DMS53 treated with DMSO at 0.1 percent for 48 hours (cell line): ENCODE results near the gene NT5C3B.
A peak's percentile ranks its signal among the peaks of the same experiment; 100 is the strongest.
"Not testable (repeated sequence)": the region's sequence is repeated elsewhere in the genome, so short reads cannot be mapped to it uniquely, and the experiment has no call there.

ENCODE experiments used
- DNase-seq: peaks from one replicate; lab custom pipeline; 2025; ENCODE audit not compliant: unreplicated experiment; lab: John Stamatoyannopoulos, UW

The NT5C3B gene

DNA sequence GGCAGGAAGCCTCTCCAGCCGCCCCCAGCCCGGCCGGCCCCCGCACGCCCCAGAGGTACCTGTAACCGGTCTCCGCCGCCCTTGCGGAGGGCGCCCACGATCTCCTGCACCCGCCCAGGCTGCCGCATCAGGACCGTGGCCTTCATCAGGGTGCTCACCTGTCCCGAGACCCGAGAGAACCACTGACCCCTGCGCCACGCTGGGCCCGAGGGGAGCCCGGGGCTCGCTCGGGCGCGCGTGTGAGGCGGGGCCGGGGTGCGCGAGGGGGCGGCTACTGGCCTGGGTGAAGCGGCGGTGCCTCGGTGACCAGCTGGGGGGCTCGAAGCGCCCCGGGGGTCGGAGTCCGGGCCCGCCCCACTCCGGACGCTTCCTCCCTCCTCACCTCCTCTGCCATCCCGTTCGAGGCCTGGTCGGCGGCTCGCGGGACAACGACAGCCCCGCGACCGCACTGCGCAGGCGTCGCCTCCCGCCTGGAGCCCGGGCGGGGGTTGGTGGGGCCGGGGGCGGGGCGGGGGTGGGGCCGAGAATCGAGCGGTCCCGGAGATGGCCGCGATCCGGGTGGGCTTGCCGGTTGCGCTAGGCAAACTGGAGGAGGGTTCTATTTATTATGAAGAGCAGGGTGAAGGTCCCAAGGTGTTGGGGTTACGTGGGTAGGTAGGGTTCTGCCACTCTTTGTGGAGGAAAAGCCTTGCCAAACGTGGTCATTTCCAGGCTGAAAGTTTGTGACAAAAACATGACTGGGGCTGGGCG is at the start of gene NT5C3B:
NT5C3B (minus strand) TSS at position 433 of the 750 bp plus-strand sequence; CDS start at position 394, 39 bp downstream.
- no peak for DNase-seq

DNA sequence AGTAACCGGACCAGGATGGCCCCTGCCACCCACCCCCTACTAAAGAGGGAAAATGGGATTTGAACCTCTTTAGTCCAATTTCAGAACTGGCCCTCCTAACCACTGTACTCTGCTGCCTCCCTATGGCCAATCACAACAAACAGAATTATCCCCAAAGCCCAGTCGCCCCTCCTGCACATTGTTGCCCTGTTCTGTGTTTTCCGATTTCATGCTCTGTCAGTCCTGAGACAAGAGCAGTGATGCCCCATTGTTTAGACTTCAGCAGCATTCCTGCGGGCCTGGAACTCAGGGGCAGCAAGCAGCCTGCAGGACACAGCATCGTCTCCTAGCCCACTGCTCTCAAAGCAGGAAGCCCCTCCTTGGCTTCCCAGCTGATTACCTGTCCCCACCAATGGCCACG is 49.7 kb upstream of the NT5C3B start:
- no peak for DNase-seq

DNA sequence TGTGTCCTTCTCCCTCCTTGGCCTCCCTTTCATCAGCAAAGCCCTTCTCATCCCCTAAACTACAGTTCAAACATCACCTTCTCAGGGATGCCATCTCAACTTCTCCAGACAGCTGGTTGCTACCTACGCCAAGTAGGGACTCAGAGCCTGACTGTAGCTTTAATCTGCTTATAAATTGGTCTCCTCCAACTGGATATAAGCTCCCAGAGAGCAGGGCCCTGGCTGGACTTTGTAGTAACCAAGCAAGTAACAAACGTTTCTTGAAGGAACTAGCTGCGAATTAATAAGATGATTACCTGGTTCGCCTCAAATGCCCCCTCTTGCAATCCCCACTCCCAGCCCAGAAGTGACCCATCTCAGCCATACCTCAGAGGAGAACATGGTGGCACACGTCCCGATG is 46.7 kb upstream of the NT5C3B start:
- no peak for DNase-seq

DNA sequence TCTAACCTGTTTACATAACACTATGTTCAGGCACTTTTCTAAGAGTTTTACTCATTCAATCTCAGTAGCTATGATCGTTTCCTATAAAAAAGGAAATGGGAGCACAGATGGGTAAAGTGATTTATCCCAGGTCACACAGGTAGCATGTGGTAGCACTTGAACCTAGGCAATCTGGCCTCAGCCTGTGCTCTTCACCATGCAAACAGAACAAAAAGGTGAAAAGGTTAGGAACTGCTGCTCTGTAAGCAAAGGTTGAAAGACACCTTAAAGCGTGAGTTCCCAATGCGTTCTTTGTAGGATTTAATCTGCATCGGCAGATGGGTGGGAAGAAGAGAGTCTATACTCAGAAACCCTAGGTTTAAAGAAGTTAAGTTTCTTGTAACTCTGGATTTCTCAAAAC is 44.1 kb upstream of the NT5C3B start:
- DNase-seq, result no peak

DNA sequence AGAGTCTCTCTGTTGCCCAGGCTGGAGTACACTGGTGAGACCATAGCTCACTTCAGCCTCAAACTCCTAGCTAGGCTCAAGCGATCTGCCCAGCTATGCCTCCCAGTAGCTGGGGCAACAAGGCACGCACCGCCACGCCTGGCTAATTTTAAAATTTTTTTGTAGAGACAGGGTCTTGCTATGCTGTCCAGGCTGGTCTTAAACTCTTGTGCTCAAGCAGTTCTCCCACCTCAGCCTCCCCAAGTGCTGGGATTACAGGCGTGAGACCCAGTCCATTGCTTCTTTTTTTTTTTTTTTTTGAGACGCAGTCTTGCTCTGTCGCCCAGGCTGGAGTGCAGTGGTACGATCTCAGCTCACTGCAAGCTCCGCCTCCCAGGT is 38.2 kb upstream of the NT5C3B start:
- DNase-seq, result not testable (repeated sequence)

DNA sequence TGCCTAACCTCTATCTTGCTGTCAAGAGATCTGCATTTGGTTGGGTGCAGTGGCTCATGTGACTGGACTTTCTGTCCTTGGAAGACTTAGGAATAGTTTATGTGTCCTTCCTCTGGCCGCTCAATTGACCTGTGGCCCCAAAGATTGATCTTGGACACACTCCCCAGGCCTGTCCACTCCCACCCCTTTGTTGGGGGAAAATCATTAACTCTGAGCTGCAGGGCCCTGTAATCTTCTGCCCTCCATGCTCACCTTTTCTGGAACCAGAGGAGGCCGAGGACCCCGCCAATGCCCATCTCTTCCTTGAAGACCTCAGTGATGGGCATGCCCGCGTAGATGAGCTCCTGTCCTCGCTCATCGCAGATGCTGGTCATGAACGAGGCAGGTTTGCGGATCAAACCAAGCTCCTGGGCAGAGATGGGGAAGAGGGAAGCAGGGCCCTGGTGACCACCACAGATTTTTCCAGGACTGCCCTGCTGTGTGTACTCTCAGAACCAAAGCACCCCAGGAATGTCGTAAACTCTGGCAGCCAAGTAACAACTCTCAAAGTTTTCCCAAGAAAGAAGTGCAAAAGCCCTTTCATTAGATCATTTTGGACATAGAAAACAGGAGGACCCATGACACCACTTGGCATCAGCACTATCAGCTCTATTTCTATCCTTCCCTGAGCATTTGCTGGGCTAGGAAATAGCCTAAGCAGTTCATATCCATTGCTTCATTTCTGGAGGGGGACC is 37.7 kb upstream of the NT5C3B start:
- DNase-seq, result no peak

DNA sequence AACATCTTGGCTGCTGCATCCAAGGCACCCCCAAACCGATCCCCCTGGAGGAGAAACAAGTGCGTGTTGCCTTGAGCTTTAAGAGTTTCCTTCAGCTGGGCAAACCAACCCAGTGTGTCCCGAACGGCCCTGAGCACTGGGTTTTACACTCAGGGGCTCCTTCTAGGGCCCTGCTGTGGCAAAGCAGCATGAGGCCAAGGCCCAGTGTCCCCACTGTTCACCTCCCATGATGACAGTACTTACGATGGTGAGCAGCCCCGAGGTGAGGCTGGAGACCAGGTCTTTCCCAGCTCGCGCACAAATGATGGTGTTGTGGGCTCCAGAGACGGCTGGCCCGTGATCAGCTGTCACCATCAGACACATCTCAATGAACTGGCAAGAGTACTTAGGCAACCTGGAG is 35.8 kb upstream of the NT5C3B start:
- DNase-seq, result no peak

DNA sequence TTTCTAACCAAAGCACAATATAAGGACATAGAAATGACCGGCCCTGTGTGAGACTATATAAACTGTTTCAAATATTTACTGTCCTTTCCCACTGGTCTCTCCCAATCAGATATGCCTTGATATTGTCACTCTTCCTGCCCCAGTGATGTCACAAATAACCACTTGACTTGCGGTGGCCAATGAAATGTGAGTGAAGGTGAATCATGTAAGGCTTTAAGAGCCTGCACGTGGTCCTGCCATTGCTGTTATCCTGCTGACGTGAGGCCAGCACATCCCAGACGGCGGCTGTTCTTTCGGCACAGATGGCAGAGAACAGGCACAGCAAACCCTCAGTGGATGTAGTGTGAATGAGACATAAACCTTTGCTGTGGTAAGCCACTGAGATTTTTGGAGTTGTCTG is 34.6 kb upstream of the NT5C3B start:
- peak; percentile 15 for DNase-seq

DNA sequence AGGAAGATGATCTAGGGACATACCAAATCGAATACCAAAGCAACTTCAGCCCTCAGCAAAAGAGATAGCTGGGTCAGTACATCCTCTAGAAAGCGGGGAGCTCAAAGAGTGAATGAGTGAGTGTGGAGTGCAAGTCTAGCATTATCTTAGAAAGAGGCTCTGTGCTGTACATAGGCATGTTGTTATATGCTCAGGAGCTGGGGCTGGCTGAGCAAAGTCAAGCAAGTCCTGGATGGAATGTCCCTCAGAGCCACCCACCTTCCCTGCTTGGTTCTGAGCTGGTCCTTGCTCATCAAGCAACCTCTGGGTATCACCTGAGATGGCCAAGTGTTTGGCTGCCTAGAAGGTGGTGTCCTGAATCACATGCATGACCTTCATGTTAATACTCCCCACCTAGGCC is 34.1 kb upstream of the NT5C3B start:
- no peak for DNase-seq

DNA sequence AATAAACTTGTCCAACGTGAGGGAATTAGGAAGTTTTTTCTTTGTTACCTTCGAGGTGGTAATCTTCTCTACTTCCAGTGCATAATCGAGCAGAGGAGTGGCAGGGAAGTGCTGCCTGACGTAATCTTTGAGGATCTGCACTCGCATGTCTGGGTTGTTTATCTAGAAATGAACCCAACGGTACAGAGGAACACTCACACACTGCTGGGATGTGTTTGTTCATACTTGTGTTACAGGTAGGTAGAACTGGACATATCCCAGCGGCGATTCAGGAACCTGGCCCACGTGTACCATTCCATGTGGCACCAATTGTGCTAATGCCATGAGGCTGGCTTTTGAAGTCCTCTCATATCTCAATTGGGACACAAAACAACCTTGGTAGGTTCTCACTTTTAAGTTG is 33.4 kb upstream of the NT5C3B start:
- DNase-seq, result no peak

DNA sequence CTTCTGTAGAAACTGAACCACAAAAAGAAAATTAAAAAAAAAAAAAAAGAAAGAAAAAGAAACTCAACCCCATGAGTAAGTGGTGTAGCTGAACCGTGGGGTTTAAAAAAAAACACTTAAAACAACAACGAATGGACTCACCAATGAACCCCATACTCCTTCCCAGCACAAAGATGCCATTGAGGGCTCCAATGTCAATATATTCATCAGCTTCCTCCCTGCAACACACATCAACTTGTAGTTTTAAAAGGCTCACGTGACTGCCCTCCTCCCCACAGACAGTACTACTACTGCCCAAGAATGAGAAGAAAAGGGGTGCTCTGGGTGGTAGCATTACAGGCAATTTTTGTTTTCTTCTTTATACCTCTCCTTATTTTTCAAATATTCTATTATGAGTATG is 32.5 kb upstream of the NT5C3B start:
- DNase-seq, result no peak

DNA sequence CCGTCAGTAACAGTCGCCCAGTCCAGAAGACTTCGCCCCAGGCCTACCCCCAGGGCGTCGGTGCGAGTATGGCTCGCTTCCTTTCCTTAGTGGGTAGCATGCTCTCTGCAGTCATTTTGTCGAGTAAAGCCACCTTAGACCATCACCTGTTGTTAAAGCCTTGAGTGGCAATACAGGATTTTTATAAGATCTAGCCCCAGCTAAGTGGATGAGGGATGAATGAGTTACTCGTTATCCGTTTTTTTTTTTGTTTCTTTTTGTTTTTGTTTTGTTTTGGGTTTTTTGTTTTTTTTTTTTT is 29.5 kb upstream of the NT5C3B start:
- DNase-seq, result no peak

DNA sequence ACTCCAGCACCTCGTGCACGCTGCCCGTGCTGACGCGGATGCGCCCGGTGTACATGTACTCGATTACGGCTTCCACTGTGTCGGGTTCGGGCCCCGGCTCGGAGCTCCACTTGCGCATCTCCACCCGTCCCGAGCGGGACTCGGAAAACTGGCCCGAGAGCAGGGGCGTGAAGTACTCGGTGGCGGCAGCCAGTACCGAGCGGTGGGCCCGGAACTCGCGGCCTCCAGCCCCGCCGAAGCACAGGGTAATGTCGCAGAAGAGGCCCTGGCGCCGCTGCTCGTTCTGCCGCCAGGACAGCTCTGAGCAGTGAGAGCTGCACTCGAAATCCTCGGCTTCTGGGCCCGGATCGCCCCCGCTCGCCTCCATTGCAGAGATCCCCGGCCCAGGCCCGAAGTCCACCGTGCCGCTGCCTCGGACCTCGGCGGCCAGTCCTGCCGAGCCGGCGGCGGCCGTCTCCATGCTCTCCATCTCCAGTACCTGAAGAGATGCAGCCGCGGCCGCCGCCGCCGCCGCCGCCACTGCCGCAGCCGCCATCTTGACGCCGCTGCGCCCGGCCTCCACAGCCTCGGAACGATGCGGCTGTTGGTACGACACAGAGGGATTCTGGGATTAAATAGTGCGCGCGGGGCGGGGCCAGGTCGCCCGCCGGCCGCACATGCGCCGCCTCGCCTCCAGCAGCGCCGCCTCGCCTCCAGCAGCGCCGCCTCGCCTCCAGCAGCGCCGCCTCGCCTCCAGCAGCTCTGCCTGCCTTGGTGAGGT is 29.0 kb upstream of the NT5C3B start, which contains the start of gene KLHL11:
KLHL11 (minus strand) TSS at position 588 of the 760 bp plus-strand sequence; CDS start at position 535, 53 bp downstream.
- peak; percentile 59 for DNase-seq

DNA sequence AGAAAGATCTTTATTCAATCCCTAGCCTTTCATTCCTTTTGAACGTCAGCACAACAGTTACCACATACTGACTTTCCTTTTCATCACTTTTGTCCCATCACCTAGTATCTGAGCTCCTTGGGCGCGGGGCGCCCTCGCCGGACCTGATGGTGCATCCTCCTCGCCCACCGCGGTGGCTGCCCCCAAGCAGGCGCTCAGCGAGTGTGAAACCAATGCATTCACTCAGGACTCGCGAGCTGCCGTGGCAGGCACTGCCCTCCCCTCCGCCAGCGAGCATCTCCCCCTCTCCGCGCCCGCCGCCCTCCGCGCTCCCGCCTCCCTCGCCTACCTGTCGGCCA is 28.4 kb upstream of the NT5C3B start:
- DNase-seq, result no peak

DNA sequence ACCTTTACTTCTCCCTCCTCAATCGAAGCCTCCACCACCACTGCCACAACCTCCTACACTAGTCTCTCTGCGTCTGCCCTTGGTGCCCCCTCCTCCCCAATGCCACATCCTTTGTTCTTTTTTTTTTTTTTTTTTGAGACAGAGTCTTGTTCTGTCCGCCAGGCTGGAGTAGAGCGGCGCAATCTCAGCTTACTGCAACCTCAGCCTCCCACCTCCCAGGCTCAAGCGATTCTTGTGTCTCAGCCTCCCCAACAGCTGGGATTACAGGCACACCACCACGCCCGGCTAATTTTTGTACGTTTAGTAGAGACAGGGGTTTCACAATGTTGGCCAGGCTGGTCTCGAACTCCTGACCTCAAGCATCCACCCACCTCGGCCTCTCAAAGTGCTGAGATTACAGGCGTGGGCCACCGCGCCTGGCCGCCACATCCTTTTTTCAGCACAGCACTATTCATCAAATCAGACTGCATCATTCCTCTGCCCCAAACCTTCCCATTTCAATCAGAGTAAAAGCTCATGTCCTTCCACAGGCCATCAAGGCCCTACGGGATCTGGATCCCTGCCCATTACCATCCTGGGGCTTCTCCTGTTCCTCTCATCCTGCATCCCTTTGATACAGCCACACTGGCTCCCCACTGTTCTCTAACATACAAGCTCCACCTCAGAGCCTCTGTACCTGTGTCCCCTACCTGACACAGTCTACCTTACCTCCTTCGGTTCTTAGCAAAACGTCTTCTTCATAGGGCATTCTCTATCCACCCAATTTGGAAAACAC is 27.2 kb upstream of the NT5C3B start:
- DNase-seq, result no peak

DNA sequence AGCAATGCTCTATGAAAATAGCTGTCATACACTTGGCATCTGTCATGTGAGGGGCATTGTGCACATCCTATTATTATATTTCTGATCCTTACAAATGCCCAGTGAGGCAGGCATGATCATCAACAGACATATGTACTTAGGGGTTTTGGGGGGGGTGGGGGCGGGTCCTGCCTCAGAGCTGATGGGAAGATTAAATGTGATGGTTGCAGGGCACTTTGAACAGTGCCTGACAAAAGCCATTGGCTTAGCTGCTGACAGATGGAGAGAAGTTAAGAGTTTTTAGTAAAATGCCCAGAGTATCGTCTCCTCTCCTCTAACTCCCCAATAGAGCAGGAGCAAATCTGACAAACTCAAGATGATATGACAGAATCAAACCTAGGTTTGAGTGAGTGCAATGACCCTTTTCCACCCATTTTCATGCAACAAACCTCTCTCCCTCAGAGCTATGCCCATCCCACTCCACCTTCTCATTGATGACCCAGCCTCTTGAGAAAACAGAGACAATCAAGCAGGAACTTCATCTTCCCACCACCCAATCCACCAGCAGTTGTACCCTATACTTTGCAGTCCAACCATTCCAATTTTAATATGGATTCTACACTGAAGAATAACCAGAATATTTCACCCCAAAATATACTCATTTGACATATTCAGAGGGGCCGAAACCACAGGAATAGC is 24.4 kb upstream of the NT5C3B start:
- no peak for DNase-seq

DNA sequence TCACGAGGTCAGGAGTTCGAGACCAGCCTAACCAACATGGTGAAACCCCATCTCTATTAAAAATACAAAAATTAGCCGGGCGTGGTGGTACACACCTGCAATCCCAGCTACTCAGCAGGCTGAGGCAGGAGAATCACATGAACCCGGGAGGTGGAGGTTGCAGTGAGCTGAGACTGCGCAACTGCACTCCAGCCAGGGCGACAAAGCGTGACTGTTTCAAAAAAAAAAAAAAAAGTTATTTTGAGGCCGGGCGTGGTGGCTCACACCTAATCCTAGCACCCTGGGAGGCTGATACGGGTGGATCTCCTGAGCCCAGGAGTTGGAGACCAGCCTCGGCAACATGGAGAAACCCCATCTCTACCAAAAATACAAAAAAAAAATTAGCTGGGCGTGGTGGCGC is 15.3 kb upstream of the NT5C3B start:
- DNase-seq, result not testable (repeated sequence)

DNA sequence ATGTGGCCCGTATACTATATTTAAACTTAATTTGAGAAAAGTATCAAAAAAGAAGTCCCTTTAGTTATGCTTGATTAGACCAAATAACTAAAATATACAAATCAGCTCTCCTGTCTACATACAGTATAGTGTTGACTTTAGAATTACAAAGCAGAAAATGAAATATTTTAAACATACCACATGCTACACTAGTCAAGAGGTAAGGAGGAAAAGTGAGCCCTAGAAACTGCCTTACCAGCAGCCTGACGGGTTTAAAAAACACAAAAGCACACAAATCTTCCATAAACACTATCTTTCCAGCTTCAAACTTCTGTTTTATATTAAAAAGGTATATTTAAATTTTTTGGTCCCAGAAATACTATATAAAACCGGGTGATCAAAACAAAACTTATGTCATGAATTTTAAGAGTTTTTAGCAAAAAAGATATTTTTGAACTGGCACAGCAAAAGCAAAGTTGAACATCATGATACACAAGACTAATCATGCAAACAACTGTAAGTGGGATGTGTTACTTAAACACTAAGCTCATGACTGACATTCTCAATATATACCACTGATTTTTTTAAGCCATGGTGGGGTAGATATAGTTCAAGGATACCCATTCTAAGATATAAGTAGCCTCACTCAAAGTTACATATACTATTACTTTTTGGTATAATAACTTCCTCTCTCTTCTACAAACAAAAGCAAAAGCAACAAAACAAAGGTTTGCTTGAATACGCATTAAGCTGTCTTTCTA is 13.4 kb upstream of the NT5C3B start:
- DNase-seq, result no peak

DNA sequence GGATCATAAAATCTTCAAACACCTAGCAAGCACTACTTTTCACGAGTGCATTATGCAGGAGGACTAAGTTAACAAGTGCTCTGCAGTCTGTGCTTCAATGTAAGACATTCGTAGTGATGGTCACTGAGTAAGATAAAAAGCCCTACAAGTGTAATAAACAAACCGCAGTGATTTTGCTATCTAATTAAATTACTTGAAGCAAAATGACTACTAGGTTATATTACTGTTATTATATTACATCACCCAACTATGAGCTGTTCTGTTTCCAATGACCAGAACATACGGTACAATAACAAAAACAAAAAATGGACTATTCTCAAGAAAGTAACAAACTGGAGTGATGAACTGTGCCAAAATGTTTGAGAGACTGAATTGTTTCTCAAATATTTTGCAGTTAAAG is 12.8 kb upstream of the NT5C3B start:
- DNase-seq, result no peak

DNA sequence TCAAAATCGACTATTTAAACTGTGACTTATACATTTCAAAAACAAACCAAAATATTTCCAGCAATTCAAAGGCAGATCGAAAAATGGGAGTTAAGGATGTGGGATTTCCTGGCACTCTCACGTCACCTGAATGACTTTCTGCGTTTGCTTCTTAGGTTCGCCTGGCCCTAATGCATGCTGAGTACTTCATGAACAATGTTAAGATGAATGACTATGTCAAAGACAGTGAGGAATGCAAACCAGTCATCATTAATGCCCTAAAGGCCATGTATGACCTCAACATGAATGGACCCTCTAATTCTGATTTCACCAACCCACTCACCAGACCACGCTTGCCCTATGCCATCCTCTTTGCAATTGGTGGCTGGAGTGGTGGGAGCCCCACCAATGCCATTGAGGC is 8.9 kb upstream of the NT5C3B start:
- no peak for DNase-seq
